ENCODE results near the gene CSMD2. TPM values are rescaled to one million over a fixed set of nuclear protein-coding genes. Genes with fewer than 3 reads are reported as not detected.

Gene CSMD2
- total RNA-seq, 2 donors from 2014 or later = 0.62 to 2.8 TPM

- DNase-seq = no peak
- Histone ChIP-seq H3K9me3 (ENCODE audit: control insufficient read depth, low read length) (no peaks in the 10 kb centered on the region), H3K36me3 (ENCODE audit: control insufficient read depth, insufficient read depth, low read length) (no peaks in the 10 kb centered on the region), H3K27ac (ENCODE audit: low read depth, low read length) (no peak overlapping the region), H3K9ac (ENCODE audit: extremely low read depth, low read length, poor library complexity, severe bottlenecking) (no peak overlapping the region), H3K27me3 (ENCODE audit: control insufficient read depth, insufficient read depth, low read length, poor library complexity, severe bottlenecking) (no peaks in the 10 kb centered on the region), H3K4me3 (ENCODE audit: low read length) (no peak overlapping the region), H3K4me1 (ENCODE audit: control insufficient read depth, insufficient read depth, low read length) (no peaks in the 10 kb centered on the region)
- Mint-ChIP-seq H3K27me3 (ENCODE audit: insufficient read depth) (peaks cover 4% of the 10 kb centered on the region), H3K27ac (no peak overlapping the region), H3K36me3 (ENCODE audit: low read depth) (no peaks in the 10 kb centered on the region), H3K9me3 (no peaks in the 10 kb centered on the region), H3K4me1 (no peaks in the 10 kb centered on the region), H3K4me3 (no peak overlapping the region)
- no peak for TF ChIP-seq CTCF (conservative IDR thresholded peaks at IDR 0.05)
- WGBS, 2 experiments (ENCODE audit: insufficient coverage in 1 of 2, insufficient read length in 1 of 2) = 93% methylated on average over 1 of the region's 1 CpG; no CpG with 5 or more reads in 1 of the 2 experiments
Measured at GRCh38 chr1:33686551-33686950, 478.5 kb downstream of the CSMD2 start.

GRCh38 chr1:33685256-33685655, 479.8 kb downstream of the CSMD2 start:
- peaks cover 4% of the 10 kb centered on the region for H3K27me3 Mint-ChIP-seq (ENCODE audit: insufficient read depth)
- Histone ChIP-seq H3K9me3 (ENCODE audit: control insufficient read depth, low read length) (no peaks in the 10 kb centered on the region), H3K4me3 (ENCODE audit: low read length) (no peak overlapping the region), H3K9ac (ENCODE audit: extremely low read depth, low read length, poor library complexity, severe bottlenecking) (no peak overlapping the region), H3K4me1 (ENCODE audit: control insufficient read depth, insufficient read depth, low read length) (no peaks in the 10 kb centered on the region), H3K36me3 (ENCODE audit: control insufficient read depth, insufficient read depth, low read length) (no peaks in the 10 kb centered on the region), H3K27me3 (ENCODE audit: control insufficient read depth, insufficient read depth, low read length, poor library complexity, severe bottlenecking) (no peaks in the 10 kb centered on the region), H3K27ac (ENCODE audit: low read depth, low read length) (no peak overlapping the region)
- no peaks in the 10 kb centered on the region for H3K4me1 Mint-ChIP-seq
- DNase-seq = no peak
- no peaks in the 10 kb centered on the region for H3K36me3 Mint-ChIP-seq (ENCODE audit: low read depth)
- no peak overlapping the region for H3K4me3 Mint-ChIP-seq
- H3K27ac Mint-ChIP-seq = no peak overlapping the region
- WGBS, 2 experiments (ENCODE audit: insufficient coverage in 1 of 2, insufficient read length in 1 of 2) = 93% methylated on average over 4 to 5 of the region's 5 CpGs
- H3K9me3 Mint-ChIP-seq = no peaks in the 10 kb centered on the region
- no peak for TF ChIP-seq CTCF (conservative IDR thresholded peaks at IDR 0.05)

- Mint-ChIP-seq H3K4me3 (no peak overlapping the region), H3K27ac (no peak overlapping the region), H3K27me3 (ENCODE audit: insufficient read depth) (peaks cover 4% of the 10 kb centered on the region), H3K9me3 (no peaks in the 10 kb centered on the region), H3K4me1 (no peaks in the 10 kb centered on the region), H3K36me3 (ENCODE audit: low read depth) (no peaks in the 10 kb centered on the region)
- no peak for TF ChIP-seq CTCF (conservative IDR thresholded peaks at IDR 0.05)
- no peak overlapping the region for H3K27ac ChIP-seq (ENCODE audit: low read depth, low read length)
- H3K9me3 ChIP-seq (ENCODE audit: control insufficient read depth, low read length) = no peaks in the 10 kb centered on the region
- WGBS, 2 experiments (ENCODE audit: insufficient coverage in 1 of 2, insufficient read length in 1 of 2) = 88 to 89% methylated on average over 5 to 9 of the region's 9 CpGs
- DNase-seq = no peak
- no peak overlapping the region for H3K9ac ChIP-seq (ENCODE audit: extremely low read depth, low read length, poor library complexity, severe bottlenecking)
- no peaks in the 10 kb centered on the region for H3K4me1 ChIP-seq (ENCODE audit: control insufficient read depth, insufficient read depth, low read length)
- no peak overlapping the region for H3K4me3 ChIP-seq (ENCODE audit: low read length)
- no peaks in the 10 kb centered on the region for H3K27me3 ChIP-seq (ENCODE audit: control insufficient read depth, insufficient read depth, low read length, poor library complexity, severe bottlenecking)
- no peaks in the 10 kb centered on the region for H3K36me3 ChIP-seq (ENCODE audit: control insufficient read depth, insufficient read depth, low read length)
Measured at GRCh38 chr1:33684396-33685179, 480.4 kb downstream of the CSMD2 start.
